Mucosa of rectum (tissue), 2 donors: ENCODE results near the gene SEC16A.

Experiments used
- H3K27ac ChIP-seq, 2 donors: one replicate each; pipeline ENCODE4 v1.7.0; 2013; ENCODE audit warnings: inconsistent platforms in 2 of 2, low read depth in 2 of 2, low read length in 2 of 2
- H3K27me3 ChIP-seq, 2 donors: one replicate each; pipeline ENCODE4 v1.7.0; 2013; ENCODE audit warnings: low read length in 2 of 2; ENCODE audit not compliant: control insufficient read depth in 2 of 2, insufficient read depth in 2 of 2
- H3K36me3 ChIP-seq, 2 donors: one replicate each; pipeline ENCODE4 v1.7.0; 2013; ENCODE audit warnings: low read length in 2 of 2; ENCODE audit not compliant: control insufficient read depth in 2 of 2, insufficient read depth in 2 of 2
- H3K4me1 ChIP-seq, 2 donors: one replicate each; pipeline ENCODE4 v1.7.0; 2013; ENCODE audit warnings: low read length in 2 of 2, mild to moderate bottlenecking in 1 of 2; ENCODE audit not compliant: control insufficient read depth in 2 of 2, insufficient read depth in 2 of 2
- H3K4me3 ChIP-seq, 2 donors: one replicate each; pipeline ENCODE4 v1.7.0; 2013; ENCODE audit warnings: low read length in 2 of 2
- H3K9ac ChIP-seq, 2 donors: one replicate each; pipeline ENCODE4 v1.7.0; 2013; ENCODE audit warnings: low read length in 2 of 2, low read depth in 1 of 2, mild to moderate bottlenecking in 1 of 2
- H3K9me3 ChIP-seq, 2 donors: one replicate each; pipeline ENCODE4 v1.7.0; 2013; ENCODE audit warnings: low read length in 2 of 2; ENCODE audit not compliant: control insufficient read depth in 2 of 2
- donor health status: healthy.
- donor health status: Normal muscosa, but diverticular disease.

Gene SEC16A

DNA sequence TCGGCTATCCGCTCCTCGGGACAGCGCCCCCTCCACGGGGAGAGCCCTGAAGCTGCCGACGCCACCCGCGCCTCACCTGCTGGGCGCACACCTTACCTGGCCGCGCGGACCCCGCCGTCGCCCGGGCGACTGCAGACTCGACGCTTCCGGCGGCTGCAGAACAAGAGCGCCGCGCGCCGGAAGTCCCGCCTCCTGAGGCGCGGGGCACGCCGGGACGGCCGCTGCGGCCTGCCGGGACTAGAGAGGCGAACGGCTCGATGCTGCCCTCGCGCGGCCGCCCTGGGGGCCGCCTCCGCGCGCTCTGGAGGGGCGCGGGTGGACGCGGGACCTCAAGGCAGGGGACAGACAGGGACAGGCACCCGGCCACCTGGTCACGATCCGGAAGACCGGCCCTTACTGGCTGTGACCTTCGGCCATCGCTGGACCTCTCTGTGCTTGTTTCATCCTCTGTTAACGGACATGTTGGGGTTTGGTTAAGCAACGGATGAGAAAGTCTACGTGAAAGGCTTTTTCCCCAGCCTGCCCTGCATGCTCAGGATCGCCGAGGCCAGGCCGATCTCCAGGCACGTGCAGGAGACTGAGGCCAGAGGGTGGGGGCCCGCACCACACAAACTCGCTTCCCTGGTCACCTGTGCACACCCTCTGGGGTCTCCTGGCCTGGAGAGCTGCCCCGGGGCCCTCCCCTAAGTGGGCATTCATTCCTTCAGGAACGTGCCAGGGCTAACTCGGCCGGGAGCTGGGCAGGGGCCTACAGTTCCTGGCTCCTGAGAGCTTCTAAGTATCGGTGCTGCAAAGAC, 82.6 kb downstream of the SEC16A start, which contains the start of gene SNAPC4:
Gene SNAPC4, minus strand, starts transcription at position 133 of the 797 bp plus-strand sequence. CDS start 1,742 bp downstream, outside the sequence.
- no peaks in the 10 kb centered on the region for H3K27me3 ChIP-seq
- H3K27ac ChIP-seq, result no peak within 1 kb of the TSS
- H3K4me1 ChIP-seq, result peaks cover 18 to 26% of the 10 kb centered on the region in 2 donors
- peak within 1 kb of the TSS; percentile 76 to 82 for H3K4me3 ChIP-seq
- H3K36me3 ChIP-seq, result peaks cover under 1 to 39% of the 10 kb centered on the region in 2 donors
- H3K9ac ChIP-seq, result peak within 1 kb of the TSS; percentile 35 to 65
- no peaks in the 10 kb centered on the region for H3K9me3 ChIP-seq

DNA sequence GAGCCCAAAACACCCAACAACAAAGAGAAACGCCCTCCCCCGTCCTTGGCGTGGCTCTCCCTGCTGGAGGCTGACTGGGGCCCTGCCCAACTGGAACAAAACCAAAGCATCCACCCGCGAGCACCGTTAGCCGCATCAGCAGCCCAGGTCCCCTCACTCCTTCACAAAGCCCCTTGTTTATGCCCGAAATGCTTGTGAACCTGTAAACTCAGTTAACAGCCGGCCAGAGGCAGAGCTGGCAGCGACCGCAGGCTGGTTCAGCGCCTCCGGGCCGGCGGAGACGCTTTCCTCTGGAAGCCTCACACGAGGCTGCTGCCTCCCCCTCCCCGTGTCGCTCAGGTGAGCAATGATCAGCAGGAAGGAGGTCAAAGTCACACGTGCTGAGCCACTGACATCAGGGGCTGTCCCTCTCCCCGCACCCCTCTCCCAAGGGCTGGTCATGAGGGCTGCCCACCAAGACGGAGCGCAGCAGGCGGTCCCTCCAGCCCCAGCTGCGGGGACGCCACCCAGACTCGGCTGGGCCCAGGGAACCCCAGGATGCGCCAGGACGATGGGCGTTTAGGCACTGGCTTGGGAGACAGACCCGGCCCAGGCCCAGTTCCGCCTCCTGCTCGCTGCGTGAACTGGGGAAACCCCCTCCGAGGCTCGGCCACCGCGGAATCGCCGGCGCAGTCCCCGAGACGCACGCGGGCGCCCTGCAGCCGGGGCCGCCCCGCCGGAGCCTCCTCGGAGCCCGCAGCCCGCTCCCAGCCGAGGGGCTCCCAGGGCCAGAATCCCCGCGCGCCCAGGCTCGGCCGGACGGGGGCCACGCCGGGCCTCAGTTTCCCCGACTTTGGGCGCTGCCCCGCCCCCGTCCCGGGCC, 83.4 kb downstream of the SEC16A start:
- no peaks in the 10 kb centered on the region for H3K9me3 ChIP-seq
- peaks cover 9 to 41% of the 10 kb centered on the region in 2 donors for H3K36me3 ChIP-seq
- no peaks in the 10 kb centered on the region for H3K27me3 ChIP-seq
- H3K4me1 ChIP-seq, result peaks cover 18 to 26% of the 10 kb centered on the region in 2 donors
- peak overlapping the region; percentile 35 to 65 for H3K9ac ChIP-seq
- H3K4me3 ChIP-seq, result peak overlapping the region; percentile 76 to 82
- H3K27ac ChIP-seq, result no peak overlapping the region

DNA sequence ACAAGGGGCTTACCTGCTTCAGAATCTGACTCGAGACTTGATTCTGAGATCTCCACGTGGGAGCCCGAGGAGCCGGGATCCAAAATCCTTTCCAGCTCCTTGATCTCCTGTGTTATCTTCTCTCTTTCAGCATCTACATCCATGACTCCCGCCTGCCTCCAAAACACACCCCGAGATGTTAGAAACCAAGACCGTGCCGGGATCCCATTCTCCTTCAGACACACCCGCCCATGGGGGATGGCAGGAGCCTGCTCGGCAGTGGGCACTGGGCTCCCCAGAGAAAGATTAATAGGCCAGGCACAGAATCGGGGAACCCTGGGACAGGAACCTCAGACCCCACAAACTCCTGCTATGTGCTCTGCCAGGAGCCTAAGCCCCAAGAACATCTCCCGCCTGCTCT, 84.6 kb downstream of the SEC16A start:
- Histone ChIP-seq H3K4me1 (peaks cover 18 to 23% of the 10 kb centered on the region in 2 donors), H3K36me3 (peaks cover 17 to 40% of the 10 kb centered on the region in 2 donors), H3K27me3 (no peaks in the 10 kb centered on the region), H3K27ac (no peak overlapping the region), H3K4me3 (no peak overlapping the region), H3K9me3 (no peaks in the 10 kb centered on the region), H3K9ac (no peak overlapping the region)

DNA sequence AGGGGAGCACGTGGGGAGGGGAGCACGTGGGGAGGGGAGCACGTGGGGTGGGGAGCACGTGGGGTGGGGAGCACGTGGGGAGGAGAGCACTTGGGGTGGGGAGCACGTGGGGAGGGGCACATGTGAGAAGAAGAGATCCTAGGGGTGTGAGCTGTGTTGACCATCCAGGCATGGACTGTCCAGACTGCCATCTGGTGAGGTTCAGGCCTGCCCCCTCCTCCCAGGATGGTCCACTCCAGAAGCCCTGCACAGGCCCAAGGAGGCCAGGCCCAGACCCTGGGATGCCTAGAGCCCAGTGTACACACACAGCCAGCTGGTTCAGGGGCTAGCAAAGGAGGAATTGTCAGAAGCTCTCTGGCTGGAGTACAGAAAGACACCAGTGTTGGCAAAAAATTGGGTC, 85.2 kb downstream of the SEC16A start:
- Histone ChIP-seq H3K4me1 (peaks cover 18 to 23% of the 10 kb centered on the region in 2 donors), H3K4me3 (no peak overlapping the region), H3K9me3 (no peaks in the 10 kb centered on the region), H3K27me3 (no peaks in the 10 kb centered on the region), H3K9ac (no peak overlapping the region), H3K36me3 (peaks cover 21 to 45% of the 10 kb centered on the region in 2 donors), H3K27ac (no peak overlapping the region)

DNA sequence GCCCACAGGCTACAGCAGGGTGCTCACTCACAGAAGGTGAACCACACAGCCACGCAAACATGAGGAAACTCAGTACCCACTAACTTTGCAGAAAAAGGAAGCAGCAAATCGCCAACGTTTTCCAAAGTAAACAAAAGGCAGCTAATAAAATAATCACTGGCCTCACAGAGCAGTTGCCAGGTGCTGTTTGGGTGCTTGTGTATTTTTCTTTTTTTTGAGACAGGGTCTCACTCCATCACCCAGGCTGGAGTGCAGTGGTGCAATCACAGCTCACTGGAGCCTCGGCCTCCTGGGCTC, 86.7 kb downstream of the SEC16A start:
- Histone ChIP-seq H3K36me3 (peaks cover 32 to 49% of the 10 kb centered on the region in 2 donors), H3K27me3 (no peaks in the 10 kb centered on the region), H3K9me3 (no peaks in the 10 kb centered on the region), H3K9ac (no peak overlapping the region), H3K4me1 (peaks cover 18 to 23% of the 10 kb centered on the region in 2 donors), H3K4me3 (no peak overlapping the region), H3K27ac (no peak overlapping the region)

DNA sequence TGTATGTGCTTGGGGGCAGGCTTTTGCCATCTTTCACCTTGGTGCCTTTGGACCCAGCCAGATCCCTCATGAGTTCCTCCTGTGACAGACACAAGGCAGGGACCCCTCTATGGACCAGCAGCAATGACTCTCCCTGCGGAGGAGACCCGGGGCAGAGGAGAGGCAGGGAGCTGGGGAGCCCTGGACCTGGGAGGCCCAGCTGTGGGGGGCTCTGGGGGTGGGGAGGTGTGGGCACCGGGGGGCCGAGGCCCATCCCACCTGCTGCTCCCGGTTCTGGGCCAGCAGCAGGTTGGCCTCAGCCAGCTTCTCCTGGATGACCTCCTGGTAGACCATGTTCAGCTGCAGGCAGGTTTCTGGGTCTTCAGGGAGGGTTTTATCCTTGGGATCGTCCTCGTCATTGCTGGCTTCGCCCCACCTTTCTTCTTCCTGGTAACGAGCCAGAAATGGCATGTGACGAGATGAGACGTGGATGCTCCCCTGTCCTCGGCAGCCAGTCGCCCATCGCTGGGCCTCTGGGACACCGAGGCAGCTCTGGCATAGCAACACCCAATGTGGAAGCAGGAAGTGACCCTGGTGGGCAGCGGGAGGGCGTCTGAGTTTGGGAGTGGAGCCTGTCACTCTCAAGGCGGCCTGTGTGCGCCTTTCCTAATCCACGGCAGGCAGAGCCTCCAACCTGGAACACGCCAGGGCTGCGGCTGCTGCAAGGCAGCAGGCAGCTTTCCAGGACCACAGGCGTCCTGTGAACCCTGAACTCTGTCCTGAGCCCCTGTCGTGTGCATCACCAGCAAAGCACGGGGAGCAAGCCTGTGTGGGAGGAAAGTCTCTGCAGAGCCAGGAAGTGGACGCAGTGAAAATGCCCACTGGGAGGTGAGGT, 87.3 kb downstream of the SEC16A start:
- Histone ChIP-seq H3K27me3 (no peaks in the 10 kb centered on the region), H3K36me3 (peaks cover 32 to 49% of the 10 kb centered on the region in 2 donors), H3K4me3 (no peak overlapping the region), H3K9ac (no peak overlapping the region), H3K9me3 (no peaks in the 10 kb centered on the region), H3K4me1 (peaks cover 18 to 22% of the 10 kb centered on the region in 2 donors), H3K27ac (no peak overlapping the region)

DNA sequence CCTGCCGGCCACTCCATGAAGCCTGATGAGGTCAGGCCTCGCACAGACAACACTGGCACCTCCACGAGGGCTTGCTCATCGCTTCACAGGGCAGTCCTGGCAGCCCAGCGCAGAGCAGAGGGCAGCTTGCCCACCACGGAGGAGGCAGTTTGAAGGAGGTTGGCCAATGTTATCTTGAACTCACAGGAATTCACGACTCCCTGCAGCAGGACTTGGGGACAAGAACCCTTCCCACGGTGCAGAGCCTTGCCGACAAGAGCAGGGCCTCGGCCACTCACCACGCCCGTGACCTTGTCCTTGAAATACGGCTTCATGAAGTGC, 87.9 kb downstream of the SEC16A start:
- H3K36me3 ChIP-seq, result peaks cover 34 to 51% of the 10 kb centered on the region in 2 donors
- no peak overlapping the region for H3K27ac ChIP-seq
- H3K9ac ChIP-seq, result no peak overlapping the region
- no peak overlapping the region for H3K4me3 ChIP-seq
- peaks cover 14 to 18% of the 10 kb centered on the region in 2 donors for H3K4me1 ChIP-seq
- H3K9me3 ChIP-seq, result no peaks in the 10 kb centered on the region
- no peaks in the 10 kb centered on the region for H3K27me3 ChIP-seq

DNA sequence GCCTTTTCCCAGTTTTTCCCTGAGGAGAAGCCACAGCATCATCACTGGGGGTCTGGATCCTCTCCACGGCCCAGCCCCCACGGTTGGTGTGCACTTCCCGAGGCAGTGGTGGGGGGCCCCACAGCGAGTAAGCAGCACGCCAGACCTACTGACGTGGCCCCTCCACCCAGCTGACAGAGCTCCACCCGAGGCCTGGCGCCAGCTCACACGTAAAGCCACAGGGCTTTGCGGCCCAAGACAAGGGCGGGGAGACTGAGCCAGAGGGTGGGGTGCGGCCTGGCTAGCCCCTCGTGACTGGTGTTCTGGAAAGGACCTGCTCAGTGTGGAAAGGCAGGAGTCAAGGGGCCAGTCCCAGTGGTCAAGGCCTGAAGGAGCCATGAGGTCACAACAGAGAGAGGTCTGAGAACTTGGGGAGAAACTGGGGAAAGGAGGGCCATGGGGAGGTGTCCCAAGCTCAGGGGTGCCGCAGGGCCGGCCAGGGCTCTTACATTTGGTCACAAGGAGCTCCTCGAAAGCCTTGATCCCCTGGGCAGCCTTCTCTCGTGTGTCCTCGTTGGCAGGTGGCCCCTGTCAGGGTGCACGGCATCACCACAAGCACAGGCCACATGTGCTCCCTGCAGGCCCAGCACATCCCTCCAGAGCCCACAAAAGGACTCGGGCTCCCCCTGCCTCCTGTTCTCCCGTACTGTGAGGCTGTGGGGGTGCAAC, 88.4 kb downstream of the SEC16A start:
- peaks cover 14 to 17% of the 10 kb centered on the region in 2 donors for H3K4me1 ChIP-seq
- peaks cover 35 to 53% of the 10 kb centered on the region in 2 donors for H3K36me3 ChIP-seq
- no peak overlapping the region for H3K4me3 ChIP-seq
- no peaks in the 10 kb centered on the region for H3K9me3 ChIP-seq
- no peak overlapping the region for H3K9ac ChIP-seq
- no peaks in the 10 kb centered on the region for H3K27me3 ChIP-seq
- no peak overlapping the region for H3K27ac ChIP-seq

DNA sequence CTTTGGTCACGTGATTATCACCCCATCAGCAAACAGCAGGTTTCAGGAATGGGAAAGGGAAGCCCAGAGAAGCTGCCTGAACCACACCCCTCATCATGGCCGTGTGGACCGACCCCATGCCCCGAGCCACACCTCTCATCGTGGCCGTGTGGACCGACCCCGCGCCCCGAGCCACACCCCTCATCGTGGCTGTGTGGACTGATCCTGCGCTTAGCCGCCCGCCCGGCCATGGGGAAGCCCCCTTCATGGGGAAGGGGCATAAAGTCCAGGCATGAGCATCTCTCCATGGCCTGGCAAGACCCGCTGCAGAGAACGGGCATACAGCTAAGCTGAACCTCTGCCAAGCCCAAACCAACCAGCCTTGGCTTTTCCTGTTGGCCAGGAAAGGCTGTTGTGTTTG, 89.3 kb downstream of the SEC16A start:
- Histone ChIP-seq H3K36me3 (peaks cover 41 to 57% of the 10 kb centered on the region in 2 donors), H3K4me3 (no peak overlapping the region), H3K4me1 (peaks cover 6 to 7% of the 10 kb centered on the region in 2 donors), H3K27ac (no peak overlapping the region), H3K27me3 (no peaks in the 10 kb centered on the region), H3K9ac (no peak overlapping the region), H3K9me3 (no peaks in the 10 kb centered on the region)
